NCI-H2227 treated with DMSO at 0.1 percent for 48 hours (cell line): ENCODE results near the gene ATP2B2.

Experiments used
- DNase-seq: peaks from one replicate; lab custom pipeline; 2025; lab: John Stamatoyannopoulos, UW

ATP2B2 gene

GRCh38 chr3:10328460-10329071, 176.8 kb downstream of the ATP2B2 start:
- DNase-seq: no peak

GRCh38 chr3:10327592-10327991, 177.8 kb downstream of the ATP2B2 start:
- DNase-seq: no peak

GRCh38 chr3:10322352-10322710, 183.1 kb downstream of the ATP2B2 start:
- no peak for DNase-seq

- no peak for DNase-seq
Observed at GRCh38 chr3:10321630-10322351, 183.6 kb downstream of the ATP2B2 start.

- DNase-seq: no peak
Observed at GRCh38 chr3:10320320-10320677, 185.1 kb downstream of the ATP2B2 start.

GRCh38 chr3:10319804-10320203, 185.6 kb downstream of the ATP2B2 start:
- DNase-seq: no peak

- no peak for DNase-seq
Observed at GRCh38 chr3:10319251-10319650, 186.1 kb downstream of the ATP2B2 start.

- DNase-seq: no peak
Observed at GRCh38 chr3:10317961-10318350, 187.4 kb downstream of the ATP2B2 start.

- DNase-seq: no peak
Observed at GRCh38 chr3:10317311-10317960, 187.9 kb downstream of the ATP2B2 start.

GRCh38 chr3:10315771-10316344, 189.5 kb downstream of the ATP2B2 start:
- no peak for DNase-seq

- DNase-seq: no peak
Observed at GRCh38 chr3:10315101-10315500, 190.3 kb downstream of the ATP2B2 start.

- DNase-seq: no peak
Observed at GRCh38 chr3:10312861-10313260, 192.5 kb downstream of the ATP2B2 start.

GRCh38 chr3:10312391-10312790, 193.0 kb downstream of the ATP2B2 start:
- no peak for DNase-seq

- DNase-seq: no peak
Observed at GRCh38 chr3:10311710-10312109, 193.7 kb downstream of the ATP2B2 start.

GRCh38 chr3:10310578-10310977, 194.8 kb downstream of the ATP2B2 start:
- no peak for DNase-seq

GRCh38 chr3:10309736-10310135, 195.7 kb downstream of the ATP2B2 start:
- DNase-seq: no peak

GRCh38 chr3:10308678-10309077, 196.7 kb downstream of the ATP2B2 start:
- DNase-seq: no peak

- no peak for DNase-seq
Observed at GRCh38 chr3:10306156-10306555, 199.2 kb downstream of the ATP2B2 start.

GRCh38 chr3:10305331-10305902, 200.0 kb downstream of the ATP2B2 start:
- DNase-seq: no peak

GRCh38 chr3:10304905-10305304, 200.5 kb downstream of the ATP2B2 start:
- DNase-seq: no peak

- DNase-seq: no peak
Observed at GRCh38 chr3:10303785-10304184, 201.6 kb downstream of the ATP2B2 start.

- DNase-seq: no peak
Observed at GRCh38 chr3:10303105-10303504, 202.3 kb downstream of the ATP2B2 start.

GRCh38 chr3:10300087-10300486, 205.3 kb downstream of the ATP2B2 start:
- no peak for DNase-seq
